ENCODE measurements around the gene FHL1. TPM values are rescaled to one million over a fixed set of nuclear protein-coding genes. Genes with fewer than 3 reads are reported as not detected.

FHL1 gene
- total and polyA plus RNA-seq, 2 of the 4 experiments (the other 2 are of a cell fraction): 69.4 to 72.9 TPM

- H3K14ac ChIP-seq (replicated peaks; ENCODE audit: low read depth, low read length): no peak overlapping the region
- H2BK120ac ChIP-seq (ENCODE audit: low read depth, low read length): no peak overlapping the region
- no peak overlapping the region for H2BK5ac ChIP-seq (ENCODE audit: low read depth, low read length, poor library complexity, severe bottlenecking)
- H3K4me3 ChIP-seq (ENCODE audit: insufficient read depth, low read depth, low read length): no peak overlapping the region
- no peak overlapping the region for H2AK9ac ChIP-seq (replicated peaks; ENCODE audit: low read depth, low read length, poor library complexity)
- no peaks in the 10 kb centered on the region for H3K79me1 ChIP-seq (ENCODE audit: low read depth in 1 of 2, low read length in 2 of 2)
- ChIA-PET POLR2A (ENCODE audit: unreplicated experiment) (no interaction called here), CTCF (no interaction called here)
- H3K18ac ChIP-seq (ENCODE audit: low read depth, low read length): no peak overlapping the region
- H3K23ac ChIP-seq (ENCODE audit: low read depth, low read length): no peak overlapping the region
- H2BK20ac ChIP-seq (ENCODE audit: low read depth, low read length): no peak overlapping the region
- no peaks in the 10 kb centered on the region for H3K27me3 ChIP-seq (ENCODE audit: control insufficient read depth, insufficient read depth, low read length)
- no peak overlapping the region for H3K56ac ChIP-seq (ENCODE audit: extremely low read depth, insufficient read depth, low read length)
- ATAC-seq (ENCODE audit: low read depth): no peak
- no peak overlapping the region for H3K27ac ChIP-seq (ENCODE audit: insufficient read depth, low read length)
- H3K9ac ChIP-seq (ENCODE audit: low read depth, low read length): no peak overlapping the region
- dilution Hi-C loops (cut with HindIII; ENCODE audit: low sequenced_read_pairs, unreplicated experiment): no loop called here
- no TSS peak for BruUV-seq (replicated peaks)
- no peak overlapping the region for H2AFZ ChIP-seq (replicated peaks; ENCODE audit: low read length, poor library complexity)
- no peaks in the 10 kb centered on the region for H3K4me1 ChIP-seq (ENCODE audit: control insufficient read depth, insufficient read depth, low read length)
- H3K4ac ChIP-seq (ENCODE audit: low read depth, low read length): no peak overlapping the region
- in situ Hi-C loops (cut with MboI; ENCODE audit: low sequenced_read_pairs): no loop called here
- no peak overlapping the region for H4K8ac ChIP-seq (ENCODE audit: low read depth in 2 of 2, low read length in 2 of 2)
- no peak overlapping the region for H4K91ac ChIP-seq (ENCODE audit: insufficient read depth, low read depth, low read length)
- no peaks in the 10 kb centered on the region for H3K9me1 ChIP-seq (ENCODE audit: insufficient read depth, low read length)
- no peak overlapping the region for H2AK5ac ChIP-seq (ENCODE audit: low read depth, low read length)
- H3K36me3 ChIP-seq (ENCODE audit: control insufficient read depth, insufficient read depth, low read length): no peaks in the 10 kb centered on the region
- no peak for DNase-seq
- H3K4me2 ChIP-seq (ENCODE audit: low read depth, low read length): no peak overlapping the region
- H4K20me1 ChIP-seq (ENCODE audit: insufficient read depth, low read length): no peaks in the 10 kb centered on the region
- intact Hi-C loops (cut with micrococcal nuclease): no loop called here
- no peak overlapping the region for H2BK15ac ChIP-seq (ENCODE audit: low read depth, low read length)
- no peaks in the 10 kb centered on the region for H3K9me3 ChIP-seq (ENCODE audit: control insufficient read depth, insufficient read depth, low read length)
- H4K5ac ChIP-seq (ENCODE audit: low read depth, low read length): no peak overlapping the region
- 82% methylated on average over 25 of the region's 44 CpGs; no CpG with 5 or more reads in 1 of the 2 experiments for WGBS, 2 experiments (ENCODE audit: extremely low coverage in 2 of 2, insufficient read length in 1 of 2)
- TF ChIP-seq BHLHE40 (IDR thresholded peaks at IDR 0.05; ENCODE audit: low read depth, low read length) (no peak), RCOR1 (IDR thresholded peaks at IDR 0.05; ENCODE audit: insufficient replicate concordance, low read length) (no peak), MAZ (IDR thresholded peaks at IDR 0.05; ENCODE audit: borderline replicate concordance, low read depth, low read length) (no peak), SMC3 (IDR thresholded peaks at IDR 0.05; ENCODE audit: low read depth, low read length) (no peak), CTCF (conservative IDR thresholded peaks at IDR 0.05; ENCODE audit: low read depth, low read length) (no peak), MXI1 (IDR thresholded peaks at IDR 0.05; ENCODE audit: borderline replicate concordance, low read depth, low read length) (no peak), CEBPB (IDR thresholded peaks at IDR 0.05; ENCODE audit: low read depth, low read length) (no peak), USF2 (IDR thresholded peaks at IDR 0.05; ENCODE audit: low read depth, low read length) (no peak), CHD1 (IDR thresholded peaks at IDR 0.05; ENCODE audit: low read depth, low read length) (no peak), NFE2L2 (IDR thresholded peaks at IDR 0.05; ENCODE audit: low read depth, low read length) (no peak), POLR2A (IDR thresholded peaks at IDR 0.05; ENCODE audit: low read depth, low read length) (no peak), FOS (IDR thresholded peaks at IDR 0.05; ENCODE audit: low read depth, low read length) (no peak), RFX5 (IDR thresholded peaks at IDR 0.05; ENCODE audit: low read depth, low read length) (no peak), MAFK (IDR thresholded peaks at IDR 0.05; ENCODE audit: low read depth, low read length) (no peak), ELK1 (IDR thresholded peaks at IDR 0.05; ENCODE audit: borderline replicate concordance, low read depth, low read length) (no peak)
These were observed 49.2 kb upstream of the FHL1 start for GRCh38 chrX:136097871-136098805.
